Islet of Langerhans (tissue), 1 donor: Measurements from ENCODE around the gene DYRK3.

Source experiments
- FAIRE-seq: peaks from one replicate; lab custom pipeline; 2011; peaks lifted over from hg19 to GRCh38; lab: Jason Lieb, UNC

The DYRK3 gene

GRCh38 chr1:206661161-206661820 is 26.0 kb downstream of the DYRK3 start:
- FAIRE-seq = no peak

- no peak for FAIRE-seq
Measured at GRCh38 chr1:206662396-206663092, 27.2 kb downstream of the DYRK3 start.

GRCh38 chr1:206663362-206663761 is 28.0 kb downstream of the DYRK3 start:
- FAIRE-seq = no peak

- FAIRE-seq = no peak
Measured at GRCh38 chr1:206663832-206664652, 28.7 kb downstream of the DYRK3 start.

- FAIRE-seq = no peak
Measured at GRCh38 chr1:206664740-206665139, 29.4 kb downstream of the DYRK3 start.

GRCh38 chr1:206666031-206666561 is 30.8 kb downstream of the DYRK3 start:
- no peak for FAIRE-seq

GRCh38 chr1:206666954-206667665 is 31.8 kb downstream of the DYRK3 start:
- FAIRE-seq = no peak

GRCh38 chr1:206668351-206668750 is 33.0 kb downstream of the DYRK3 start:
- no peak for FAIRE-seq

- no peak for FAIRE-seq
Measured at GRCh38 chr1:206668874-206669410, 33.6 kb downstream of the DYRK3 start.

- FAIRE-seq = no peak
Measured at GRCh38 chr1:206672011-206672688, 36.8 kb downstream of the DYRK3 start.

GRCh38 chr1:206672844-206673758 is 37.8 kb downstream of the DYRK3 start:
- no peak for FAIRE-seq

- FAIRE-seq = no peak
Measured at GRCh38 chr1:206674236-206674635, 38.9 kb downstream of the DYRK3 start.

- FAIRE-seq = no peak
Measured at GRCh38 chr1:206674745-206675175, 39.4 kb downstream of the DYRK3 start.

- FAIRE-seq = no peak
Measured at GRCh38 chr1:206676499-206676898, 41.2 kb downstream of the DYRK3 start.

GRCh38 chr1:206678490-206678889 is 43.2 kb downstream of the DYRK3 start:
- FAIRE-seq = no peak

- no peak for FAIRE-seq
Measured at GRCh38 chr1:206679738-206680211, 44.4 kb downstream of the DYRK3 start.

GRCh38 chr1:206680279-206680678 is 44.9 kb downstream of the DYRK3 start:
- FAIRE-seq = no peak

GRCh38 chr1:206681359-206681758 is 46.0 kb downstream of the DYRK3 start:
- no peak for FAIRE-seq

GRCh38 chr1:206682111-206682510 is 46.8 kb downstream of the DYRK3 start:
- no peak for FAIRE-seq

- FAIRE-seq = no peak
Measured at GRCh38 chr1:206683313-206683712, 48.0 kb downstream of the DYRK3 start.
